Measurements from ENCODE around the gene CAMK4.
A peak's percentile ranks its signal among the peaks of the same experiment; 100 is the strongest.
"Not testable (repeated sequence)": the region's sequence is repeated elsewhere in the genome, so short reads cannot be mapped to it uniquely, and the experiment has no call there.

Gene CAMK4

DNA sequence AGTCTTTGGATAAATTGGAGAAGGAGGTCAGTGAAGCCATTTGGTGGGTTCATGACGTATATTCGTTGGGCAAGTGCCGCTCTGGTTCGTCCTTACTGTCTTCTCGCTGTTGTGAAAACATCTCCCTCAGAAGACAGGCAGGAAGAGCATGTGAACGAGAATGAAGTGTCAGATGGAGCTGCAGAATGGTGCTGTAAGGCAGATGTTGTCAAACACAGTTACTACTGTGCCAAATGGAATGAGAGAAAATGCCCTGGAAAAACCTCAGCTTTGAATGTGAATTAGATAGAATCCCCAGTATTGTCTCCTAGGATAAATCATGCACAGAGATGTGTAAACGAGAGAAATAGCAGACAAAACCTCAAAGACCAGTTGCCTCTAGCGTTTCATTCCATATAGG lies 121.5 kb downstream of the CAMK4 start:
- DNase-seq (ENCODE audit: low spot score) = no peak
- peaks cover 9% of the 10 kb centered on the region for H3K4me1 ChIP-seq (ENCODE audit: insufficient read depth, poor library complexity, severe bottlenecking)
- TF ChIP-seq, protein P1, sequence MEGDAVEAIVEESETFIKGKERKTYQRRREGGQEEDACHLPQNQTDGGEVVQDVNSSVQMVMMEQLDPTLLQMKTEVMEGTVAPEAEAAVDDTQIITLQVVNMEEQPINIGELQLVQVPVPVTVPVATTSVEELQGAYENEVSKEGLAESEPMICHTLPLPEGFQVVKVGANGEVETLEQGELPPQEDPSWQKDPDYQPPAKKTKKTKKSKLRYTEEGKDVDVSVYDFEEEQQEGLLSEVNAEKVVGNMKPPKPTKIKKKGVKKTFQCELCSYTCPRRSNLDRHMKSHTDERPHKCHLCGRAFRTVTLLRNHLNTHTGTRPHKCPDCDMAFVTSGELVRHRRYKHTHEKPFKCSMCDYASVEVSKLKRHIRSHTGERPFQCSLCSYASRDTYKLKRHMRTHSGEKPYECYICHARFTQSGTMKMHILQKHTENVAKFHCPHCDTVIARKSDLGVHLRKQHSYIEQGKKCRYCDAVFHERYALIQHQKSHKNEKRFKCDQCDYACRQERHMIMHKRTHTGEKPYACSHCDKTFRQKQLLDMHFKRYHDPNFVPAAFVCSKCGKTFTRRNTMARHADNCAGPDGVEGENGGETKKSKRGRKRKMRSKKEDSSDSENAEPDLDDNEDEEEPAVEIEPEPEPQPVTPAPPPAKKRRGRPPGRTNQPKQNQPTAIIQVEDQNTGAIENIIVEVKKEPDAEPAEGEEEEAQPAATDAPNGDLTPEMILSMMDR (IDR thresholded peaks at IDR 0.05; ENCODE audit: poor library complexity, severe bottlenecking) = no peak

DNA sequence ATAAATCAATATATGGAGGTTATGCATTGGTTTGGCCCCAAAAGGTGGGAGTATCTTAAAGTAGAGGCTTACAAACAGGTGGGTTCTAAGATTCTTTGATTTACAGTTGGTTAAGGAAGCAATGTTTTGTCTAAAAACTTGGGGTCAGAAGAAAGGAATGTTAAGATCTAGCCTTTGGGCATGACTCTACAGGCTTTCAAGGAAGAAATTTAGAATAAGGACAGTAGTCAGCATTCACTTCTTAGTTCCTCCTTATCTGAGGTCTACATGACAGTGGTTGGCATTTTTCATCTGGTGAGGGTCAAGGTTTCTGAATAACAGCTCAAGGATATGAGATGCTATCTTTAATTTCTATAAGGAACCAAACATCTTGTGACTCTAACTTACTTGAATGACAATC lies 122.8 kb downstream of the CAMK4 start:
- TF ChIP-seq, protein P1 (IDR thresholded peaks at IDR 0.05; ENCODE audit: poor library complexity, severe bottlenecking) = no peak
- Histone ChIP-seq H3K36me3 (ENCODE audit: low read depth) (no peaks in the 10 kb centered on the region), H3K4me3 (ENCODE audit: severe bottlenecking) (no peak overlapping the region), H3K27me3 (ENCODE audit: insufficient read depth, poor library complexity, severe bottlenecking) (no peaks in the 10 kb centered on the region), H3K4me1 (ENCODE audit: insufficient read depth, poor library complexity, severe bottlenecking) (peaks cover 9% of the 10 kb centered on the region), H3K27ac (ENCODE audit: poor library complexity, severe bottlenecking) (no peak overlapping the region), H3K9me3 (ENCODE audit: severe bottlenecking) (no peaks in the 10 kb centered on the region)
- no peak for DNase-seq (ENCODE audit: low spot score)
- peak; percentile 80 for ATAC-seq (ENCODE audit: low read depth)

More for the DNA sequence above, 121.5 kb downstream of the CAMK4 start:
- Histone ChIP-seq H3K4me3 (ENCODE audit: severe bottlenecking) (no peak overlapping the region), H3K27me3 (ENCODE audit: insufficient read depth, poor library complexity, severe bottlenecking) (no peaks in the 10 kb centered on the region), H3K27ac (ENCODE audit: poor library complexity, severe bottlenecking) (no peak overlapping the region), H3K36me3 (ENCODE audit: low read depth) (no peaks in the 10 kb centered on the region), H3K9me3 (ENCODE audit: severe bottlenecking) (no peaks in the 10 kb centered on the region)
- ATAC-seq (ENCODE audit: low read depth) = no peak

DNA sequence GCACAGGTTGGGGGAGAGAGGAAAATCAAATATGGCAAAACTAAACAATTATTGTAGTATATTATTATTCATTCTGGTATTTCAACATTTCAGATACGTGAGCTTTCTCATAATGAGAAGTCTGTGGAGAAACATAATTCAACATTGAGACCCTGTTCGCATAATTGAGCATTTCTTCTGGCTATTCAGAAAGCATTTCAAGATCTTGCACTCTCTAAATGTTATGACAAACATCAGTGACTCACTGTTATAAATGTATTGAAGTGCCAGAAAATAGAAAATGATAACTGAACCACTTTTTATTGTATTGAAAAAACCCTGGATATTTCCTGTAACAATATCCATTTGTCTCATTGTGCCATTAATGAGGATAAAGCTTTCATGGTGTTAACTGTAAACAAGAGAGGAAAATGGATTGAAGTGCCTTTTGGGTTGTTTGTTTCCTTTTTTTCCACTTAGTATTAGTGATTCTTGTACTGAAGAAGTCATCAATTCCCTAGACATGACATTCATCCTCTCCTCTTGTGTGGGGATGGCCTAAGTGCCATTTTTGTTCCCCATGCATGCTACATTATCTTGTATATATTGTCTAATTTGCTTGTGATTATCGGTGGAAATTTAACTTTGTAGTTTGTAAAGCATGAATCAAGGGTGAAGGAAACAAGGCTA lies 124.6 kb downstream of the CAMK4 start:
- no peak for DNase-seq (ENCODE audit: low spot score)
- no peaks in the 10 kb centered on the region for H3K36me3 ChIP-seq (ENCODE audit: low read depth)
- H3K9me3 ChIP-seq (ENCODE audit: severe bottlenecking) = no peaks in the 10 kb centered on the region
- no peaks in the 10 kb centered on the region for H3K27me3 ChIP-seq (ENCODE audit: insufficient read depth, poor library complexity, severe bottlenecking)
- peak; percentile 36; the same call in 1 of the 3 replicates for ATAC-seq (ENCODE audit: low read depth)
- peaks cover 9% of the 10 kb centered on the region for H3K4me1 ChIP-seq (ENCODE audit: insufficient read depth, poor library complexity, severe bottlenecking)
- TF ChIP-seq, protein P1 (IDR thresholded peaks at IDR 0.05; ENCODE audit: poor library complexity, severe bottlenecking) = no peak
- H3K4me3 ChIP-seq (ENCODE audit: severe bottlenecking) = no peak overlapping the region
- H3K27ac ChIP-seq (ENCODE audit: poor library complexity, severe bottlenecking) = no peak overlapping the region

DNA sequence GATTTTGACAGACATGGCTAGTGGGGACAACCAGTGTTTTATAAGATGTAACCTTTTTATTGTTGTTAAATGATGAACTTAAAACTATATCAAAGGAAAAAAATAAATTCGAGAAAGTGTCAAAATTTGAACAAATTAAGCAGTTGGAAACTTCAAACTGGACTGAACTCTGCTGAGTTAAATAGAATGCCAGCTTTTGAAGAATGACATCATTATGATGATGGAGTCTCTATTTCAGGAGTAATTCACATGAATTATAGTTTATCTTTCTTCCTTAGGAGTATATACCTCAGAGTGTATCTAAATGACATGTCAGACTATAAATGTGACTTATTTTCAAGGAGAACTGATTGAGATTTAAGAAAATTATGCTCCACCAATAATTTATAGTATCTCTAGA lies 125.2 kb downstream of the CAMK4 start:
- Histone ChIP-seq H3K27ac (ENCODE audit: poor library complexity, severe bottlenecking) (no peak overlapping the region), H3K27me3 (ENCODE audit: insufficient read depth, poor library complexity, severe bottlenecking) (no peaks in the 10 kb centered on the region), H3K9me3 (ENCODE audit: severe bottlenecking) (no peaks in the 10 kb centered on the region), H3K4me3 (ENCODE audit: severe bottlenecking) (no peak overlapping the region), H3K36me3 (ENCODE audit: low read depth) (no peaks in the 10 kb centered on the region), H3K4me1 (ENCODE audit: insufficient read depth, poor library complexity, severe bottlenecking) (peaks cover 9% of the 10 kb centered on the region)
- ATAC-seq (ENCODE audit: low read depth) = no peak
- TF ChIP-seq, protein P1 (IDR thresholded peaks at IDR 0.05; ENCODE audit: poor library complexity, severe bottlenecking) = no peak
- no peak for DNase-seq (ENCODE audit: low spot score)

DNA sequence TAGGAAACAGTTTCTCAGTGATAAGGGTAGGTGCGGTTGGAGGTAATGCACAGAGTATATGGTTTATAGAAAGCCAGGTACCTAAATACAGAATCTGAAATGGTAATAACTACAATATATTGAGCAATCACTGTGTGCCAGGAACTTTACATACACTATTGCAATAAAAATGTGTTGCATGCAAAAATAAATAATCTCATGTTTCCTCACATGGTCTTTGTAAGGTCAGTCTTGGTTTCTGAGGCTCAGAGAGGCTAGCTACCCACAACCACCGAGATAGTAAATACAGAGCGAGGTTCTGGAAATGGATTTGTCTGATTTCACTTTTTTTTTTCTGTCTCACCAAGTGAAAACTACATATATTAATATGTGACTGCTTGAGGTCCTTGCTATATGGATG lies 128.9 kb downstream of the CAMK4 start:
- H3K4me3 ChIP-seq (ENCODE audit: severe bottlenecking) = no peak overlapping the region
- no peaks in the 10 kb centered on the region for H3K4me1 ChIP-seq (ENCODE audit: insufficient read depth, poor library complexity, severe bottlenecking)
- no peaks in the 10 kb centered on the region for H3K9me3 ChIP-seq (ENCODE audit: severe bottlenecking)
- TF ChIP-seq, protein P1 (IDR thresholded peaks at IDR 0.05; ENCODE audit: poor library complexity, severe bottlenecking) = no peak
- H3K27me3 ChIP-seq (ENCODE audit: insufficient read depth, poor library complexity, severe bottlenecking) = no peaks in the 10 kb centered on the region
- DNase-seq (ENCODE audit: low spot score) = no peak
- no peaks in the 10 kb centered on the region for H3K36me3 ChIP-seq (ENCODE audit: low read depth)
- ATAC-seq (ENCODE audit: low read depth) = no peak
- H3K27ac ChIP-seq (ENCODE audit: poor library complexity, severe bottlenecking) = no peak overlapping the region

DNA sequence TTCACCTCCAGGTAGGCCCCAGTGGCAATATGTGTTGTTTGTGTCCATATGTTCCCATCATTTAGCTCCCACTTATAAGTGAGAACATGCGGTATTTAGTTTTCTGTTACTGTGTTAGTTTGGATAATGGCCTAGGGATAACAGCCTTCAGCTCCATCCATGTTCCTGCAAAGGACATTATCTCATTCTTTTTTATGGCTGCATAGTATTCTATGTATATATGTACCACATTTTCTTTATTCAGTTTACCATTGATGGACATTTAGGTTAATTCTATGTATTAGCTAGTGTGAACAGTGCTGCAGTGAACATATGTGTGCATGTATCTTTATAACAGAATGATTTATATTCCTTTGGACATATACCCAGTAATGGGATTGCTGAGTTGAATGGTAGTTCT lies 134.5 kb downstream of the CAMK4 start:
- H3K36me3 ChIP-seq (ENCODE audit: low read depth); H3K9me3 ChIP-seq (ENCODE audit: severe bottlenecking); H3K4me1 ChIP-seq (ENCODE audit: insufficient read depth, poor library complexity, severe bottlenecking); DNase-seq (ENCODE audit: low spot score); H3K27ac ChIP-seq (ENCODE audit: poor library complexity, severe bottlenecking); ATAC-seq (ENCODE audit: low read depth); H3K27me3 ChIP-seq (ENCODE audit: insufficient read depth, poor library complexity, severe bottlenecking); H3K4me3 ChIP-seq (ENCODE audit: severe bottlenecking): not testable (repeated sequence)
